Glutamatergic neuron (in vitro differentiated cells): ENCODE data around the gene DOCK2. TPM values are rescaled to one million over a fixed set of nuclear protein-coding genes. Genes with fewer than 3 reads are reported as not detected.

Experiments
- DNase-seq: peaks from one replicate; pipeline ENCODE4 v3.0.0; 2022
- H3K27ac Mint-ChIP-seq: one replicate; pipeline ENCODE4 v1.8.0; 2020; ENCODE audit warnings: mild to moderate bottlenecking, mixed read lengths, inconsistent platforms; ENCODE audit not compliant: unreplicated experiment
- H3K27me3 Mint-ChIP-seq: one replicate; pipeline ENCODE4 v1.8.0; 2020; ENCODE audit warnings: mild to moderate bottlenecking, moderate library complexity, mixed read lengths, inconsistent platforms; ENCODE audit not compliant: unreplicated experiment
- H3K36me3 Mint-ChIP-seq: one replicate; pipeline ENCODE4 v1.8.0; 2020; ENCODE audit warnings: mild to moderate bottlenecking, mixed read lengths, inconsistent platforms; ENCODE audit not compliant: unreplicated experiment
- H3K4me1 Mint-ChIP-seq: one replicate; pipeline ENCODE4 v1.8.0; 2020; ENCODE audit warnings: mild to moderate bottlenecking, low read depth, mixed read lengths, inconsistent platforms; ENCODE audit not compliant: unreplicated experiment
- H3K4me3 Mint-ChIP-seq: one replicate; pipeline ENCODE4 v1.8.0; 2020; ENCODE audit warnings: mild to moderate bottlenecking, mixed read lengths, inconsistent platforms; ENCODE audit not compliant: unreplicated experiment
- H3K9me3 Mint-ChIP-seq: one replicate; pipeline ENCODE4 v1.8.0; 2020; ENCODE audit warnings: mild to moderate bottlenecking, moderate library complexity, mixed read lengths, inconsistent platforms; ENCODE audit not compliant: unreplicated experiment
- total RNA-seq: library from RNA; stranded (reverse); fragmentation: NEBNext Ultra II Directional; extraction: Animal tissue kit (Norgen Biotek cat#: 25700); gene quantifications from one replicate; pipeline ENCODE4 v1.2.1, GENCODE V29; 2021; ENCODE audit not compliant: unreplicated experiment
- TF ChIP-seq, protein P1 (sequence below): fragments of 200-600 bp; sonication (generic); IDR thresholded peaks from one replicate; pipeline ENCODE4 v1.5.0; 2021; ENCODE audit not compliant: partially characterized antibody, unreplicated experiment

Gene DOCK2
- total RNA-seq, 1 donor from 2014 or later = 0.66 TPM

DNA sequence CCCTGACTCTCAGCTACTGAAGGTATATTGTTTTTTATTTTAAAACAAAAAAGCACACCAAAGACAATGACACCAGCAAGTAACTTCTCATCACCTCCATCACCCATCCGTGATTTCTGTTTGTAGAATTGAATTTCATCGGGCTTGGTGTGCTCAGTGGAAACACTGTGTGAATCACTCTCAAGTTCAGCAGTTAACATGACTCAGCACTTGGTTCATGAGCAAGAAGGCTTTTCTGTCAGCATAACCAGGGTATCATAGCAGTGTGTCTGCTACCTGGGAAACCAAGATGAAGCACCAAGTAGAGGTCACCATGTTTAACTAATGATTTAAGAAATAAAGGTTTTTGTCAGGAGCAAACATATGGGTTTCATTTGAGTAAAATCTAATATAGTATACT lies 219.5 kb downstream of the DOCK2 start:
- DNase-seq = no peak
- peaks cover 2% of the 10 kb centered on the region for H3K9me3 Mint-ChIP-seq
- H3K27ac Mint-ChIP-seq = no peak overlapping the region
- H3K4me3 Mint-ChIP-seq = no peak overlapping the region
- TF ChIP-seq, protein P1, sequence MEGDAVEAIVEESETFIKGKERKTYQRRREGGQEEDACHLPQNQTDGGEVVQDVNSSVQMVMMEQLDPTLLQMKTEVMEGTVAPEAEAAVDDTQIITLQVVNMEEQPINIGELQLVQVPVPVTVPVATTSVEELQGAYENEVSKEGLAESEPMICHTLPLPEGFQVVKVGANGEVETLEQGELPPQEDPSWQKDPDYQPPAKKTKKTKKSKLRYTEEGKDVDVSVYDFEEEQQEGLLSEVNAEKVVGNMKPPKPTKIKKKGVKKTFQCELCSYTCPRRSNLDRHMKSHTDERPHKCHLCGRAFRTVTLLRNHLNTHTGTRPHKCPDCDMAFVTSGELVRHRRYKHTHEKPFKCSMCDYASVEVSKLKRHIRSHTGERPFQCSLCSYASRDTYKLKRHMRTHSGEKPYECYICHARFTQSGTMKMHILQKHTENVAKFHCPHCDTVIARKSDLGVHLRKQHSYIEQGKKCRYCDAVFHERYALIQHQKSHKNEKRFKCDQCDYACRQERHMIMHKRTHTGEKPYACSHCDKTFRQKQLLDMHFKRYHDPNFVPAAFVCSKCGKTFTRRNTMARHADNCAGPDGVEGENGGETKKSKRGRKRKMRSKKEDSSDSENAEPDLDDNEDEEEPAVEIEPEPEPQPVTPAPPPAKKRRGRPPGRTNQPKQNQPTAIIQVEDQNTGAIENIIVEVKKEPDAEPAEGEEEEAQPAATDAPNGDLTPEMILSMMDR = no peak
- H3K4me1 Mint-ChIP-seq = no peaks in the 10 kb centered on the region
- peaks cover 7% of the 10 kb centered on the region for H3K36me3 Mint-ChIP-seq
- no peaks in the 10 kb centered on the region for H3K27me3 Mint-ChIP-seq

DNA sequence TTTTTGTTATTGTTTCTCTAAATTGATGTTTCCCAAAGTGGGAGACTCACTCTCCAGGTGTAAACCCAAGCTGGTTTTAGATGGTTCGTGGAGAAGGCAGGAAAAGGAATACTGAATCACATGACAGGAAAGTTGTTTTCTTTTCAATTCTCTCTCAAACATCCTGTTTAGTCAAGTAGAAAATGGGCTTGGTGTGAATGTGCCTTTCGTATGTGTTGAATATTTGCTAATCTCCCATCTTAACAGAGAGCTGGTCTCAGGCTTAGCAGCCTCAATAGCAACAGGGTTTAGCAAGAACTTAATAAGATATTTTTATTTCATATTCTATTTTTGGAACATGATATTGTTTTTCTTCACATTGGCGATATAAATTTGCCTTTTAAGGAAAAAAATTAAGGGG lies 223.5 kb downstream of the DOCK2 start:
- Mint-ChIP-seq H3K27ac (no peak overlapping the region), H3K4me3 (no peak overlapping the region), H3K9me3 (peaks cover 1% of the 10 kb centered on the region), H3K27me3 (no peaks in the 10 kb centered on the region), H3K4me1 (no peaks in the 10 kb centered on the region), H3K36me3 (peaks cover 9% of the 10 kb centered on the region)
- no peak for DNase-seq
- TF ChIP-seq, protein P1 = no peak

DNA sequence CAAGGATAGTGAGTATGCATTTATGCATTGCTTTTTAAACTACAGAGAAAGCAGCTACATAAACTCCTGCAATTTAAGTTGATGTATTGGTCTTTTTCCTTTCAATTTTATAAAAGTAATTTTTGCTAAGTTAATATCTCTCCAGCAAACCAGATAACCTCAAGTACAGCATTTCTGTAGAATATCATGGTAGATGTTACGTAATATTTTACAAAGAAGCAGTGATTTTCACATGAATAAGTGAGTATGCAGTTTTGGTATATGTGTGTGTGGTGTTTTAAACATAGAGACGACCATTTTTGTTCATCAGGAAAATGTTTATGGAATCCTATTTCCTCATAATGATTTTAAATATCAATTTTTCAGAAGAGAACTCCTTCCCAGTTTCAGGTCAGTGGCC lies 224.4 kb downstream of the DOCK2 start:
- TF ChIP-seq, protein P1 = no peak
- H3K27me3 Mint-ChIP-seq = peaks cover 3% of the 10 kb centered on the region

DNA sequence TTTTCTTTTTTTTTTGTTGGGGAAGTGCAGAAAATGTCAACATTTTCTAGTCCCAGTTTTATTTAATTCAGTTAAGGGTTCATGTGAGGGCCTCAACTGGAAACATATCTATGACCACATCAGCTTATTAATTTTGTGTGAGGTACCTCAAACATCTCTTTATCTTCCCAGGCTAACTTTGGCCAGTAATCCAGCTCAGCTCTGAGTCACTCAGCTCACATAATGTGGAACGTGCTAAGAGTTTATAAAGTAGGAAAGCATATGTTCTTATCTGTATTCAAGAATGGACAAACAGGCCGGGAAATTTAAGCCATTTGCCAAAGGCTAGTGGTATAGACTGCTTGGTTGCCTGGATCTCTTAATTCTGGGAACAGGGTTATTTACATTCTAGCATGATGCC lies 224.9 kb downstream of the DOCK2 start:
- H3K27ac Mint-ChIP-seq = no peak overlapping the region
- H3K4me1 Mint-ChIP-seq = peaks cover 3% of the 10 kb centered on the region
- H3K27me3 Mint-ChIP-seq = peaks cover 3% of the 10 kb centered on the region
- H3K9me3 Mint-ChIP-seq = peaks cover 1% of the 10 kb centered on the region
- H3K4me3 Mint-ChIP-seq = no peak overlapping the region
- H3K36me3 Mint-ChIP-seq = peaks cover 9% of the 10 kb centered on the region
- TF ChIP-seq, protein P1 = no peak
- no peak for DNase-seq

More for the DNA sequence above, 224.4 kb downstream of the DOCK2 start:
- Mint-ChIP-seq H3K36me3 (peaks cover 9% of the 10 kb centered on the region), H3K27ac (no peak overlapping the region), H3K9me3 (peaks cover 1% of the 10 kb centered on the region), H3K4me3 (no peak overlapping the region), H3K4me1 (peaks cover 3% of the 10 kb centered on the region)
- DNase-seq = no peak

DNA sequence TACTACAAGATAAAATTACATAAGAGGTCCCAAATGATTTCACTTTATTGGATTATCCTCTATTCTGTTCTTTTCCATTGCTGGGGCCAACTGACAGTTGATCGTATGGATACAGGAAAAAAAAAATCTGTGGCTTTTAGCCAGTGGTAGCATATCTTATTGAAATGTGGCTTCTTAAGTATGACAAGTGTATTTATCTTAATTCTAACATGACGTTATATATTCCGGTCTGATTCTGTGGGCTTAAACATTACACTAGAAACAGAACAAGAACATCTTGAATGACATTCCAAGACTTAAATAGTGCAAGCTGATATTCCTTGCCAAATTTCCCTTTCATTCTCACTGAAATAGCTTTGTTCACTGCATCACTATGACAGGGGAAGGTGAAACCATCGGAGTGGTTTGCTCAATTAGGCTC lies 225.3 kb downstream of the DOCK2 start:
- Mint-ChIP-seq H3K27me3 (peaks cover 3% of the 10 kb centered on the region), H3K36me3 (peaks cover 9% of the 10 kb centered on the region), H3K4me3 (no peak overlapping the region), H3K27ac (no peak overlapping the region), H3K4me1 (peaks cover 3% of the 10 kb centered on the region), H3K9me3 (peaks cover 1% of the 10 kb centered on the region)
- DNase-seq = no peak
- TF ChIP-seq, protein P1 = no peak
